NCI-H226 (cell line): ENCODE measurements around the gene FAM83F.
A peak's percentile ranks its signal among the peaks of the same experiment; 100 is the strongest.
"Not testable (repeated sequence)": the region's sequence is repeated elsewhere in the genome, so short reads cannot be mapped to it uniquely, and the experiment has no call there.

Experiments
- DNase-seq: peaks from one replicate; pipeline ENCODE4 v3.0.0-alpha.2; 2015

Gene FAM83F

DNA sequence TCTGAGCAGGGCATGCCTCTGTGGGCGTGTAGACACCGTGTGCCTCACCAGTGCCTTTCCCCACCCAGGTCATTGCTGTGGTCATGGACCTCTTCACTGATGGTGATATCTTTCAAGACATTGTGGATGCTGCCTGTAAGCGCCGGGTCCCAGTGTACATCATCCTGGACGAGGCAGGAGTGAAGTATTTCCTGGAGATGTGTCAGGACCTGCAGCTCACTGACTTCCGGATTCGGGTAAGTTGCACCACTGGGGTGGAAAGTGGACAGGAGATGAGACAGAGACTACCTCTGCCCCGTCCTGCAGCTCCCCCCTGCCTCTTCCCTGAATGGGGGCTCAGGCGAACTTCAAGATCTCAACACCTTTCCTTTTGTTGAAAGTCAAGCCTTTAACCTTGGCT lies 24.3 kb downstream of the FAM83F start:
- no peak for DNase-seq

- no peak for DNase-seq
Observed at GRCh38 chr22:40020956-40021355, 26.2 kb downstream of the FAM83F start.

DNA sequence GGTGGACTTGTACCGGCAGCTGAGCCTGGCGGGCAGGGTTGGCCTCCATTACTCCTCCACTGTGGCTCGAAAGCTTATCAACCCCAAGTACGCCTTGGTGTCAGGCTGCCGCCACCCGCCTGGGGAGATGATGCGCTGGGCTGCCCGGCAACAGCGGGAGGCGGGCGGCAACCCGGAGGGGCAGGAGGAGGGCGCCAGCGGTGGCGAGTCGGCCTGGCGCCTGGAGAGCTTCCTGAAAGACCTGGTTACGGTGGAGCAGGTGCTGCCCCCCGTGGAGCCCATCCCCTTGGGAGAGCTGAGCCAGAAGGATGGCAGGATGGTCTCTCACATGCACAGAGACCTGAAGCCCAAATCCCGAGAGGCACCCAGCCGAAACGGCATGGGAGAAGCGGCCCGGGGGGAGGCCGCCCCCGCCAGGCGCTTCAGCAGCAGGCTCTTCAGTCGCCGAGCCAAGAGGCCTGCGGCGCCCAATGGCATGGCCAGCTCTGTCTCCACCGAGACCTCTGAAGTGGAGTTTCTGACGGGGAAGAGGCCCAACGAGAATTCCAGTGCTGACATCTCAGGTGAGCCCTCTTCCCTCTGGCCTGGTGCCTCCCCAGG lies 26.7 kb downstream of the FAM83F start:
- DNase-seq, result no peak

DNA sequence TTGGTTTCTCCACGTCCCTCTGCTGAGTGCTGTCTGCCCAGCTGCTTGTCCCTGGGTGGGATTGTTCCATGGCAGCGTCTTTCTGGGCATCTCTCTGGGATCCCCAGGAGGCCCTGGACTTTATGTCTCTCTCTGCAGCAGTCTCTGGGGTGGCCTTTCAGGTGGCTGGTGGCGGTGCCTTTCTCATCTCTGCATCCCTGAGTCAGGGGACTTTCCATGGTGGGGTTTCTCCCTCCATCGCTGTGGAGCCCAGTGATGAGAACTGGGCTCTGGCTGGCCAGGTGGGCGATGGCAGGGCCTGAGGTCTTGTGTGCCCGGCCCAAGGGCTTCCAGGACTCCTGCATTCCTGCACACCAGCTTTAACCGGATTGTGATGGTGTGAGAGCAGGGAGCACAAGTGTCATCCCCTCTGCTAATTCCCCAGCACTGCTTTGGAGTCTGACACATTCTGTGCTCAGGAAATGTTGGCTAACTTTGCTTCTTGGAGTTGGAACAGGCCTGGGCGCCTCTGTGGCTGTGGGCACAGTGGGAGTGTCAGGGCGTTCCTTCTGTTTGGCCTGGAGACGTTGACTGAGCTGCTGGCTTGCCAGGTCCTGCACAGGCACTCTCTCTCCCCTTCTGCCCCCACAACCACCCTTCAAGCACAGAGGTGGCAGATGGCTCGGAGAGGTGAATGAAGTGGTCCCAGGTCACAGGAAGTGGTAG lies 27.9 kb downstream of the FAM83F start:
- DNase-seq, result no peak

GRCh38 chr22:40023341-40023841 lies 28.6 kb downstream of the FAM83F start:
- no peak for DNase-seq

GRCh38 chr22:40024201-40025061 lies 29.7 kb downstream of the FAM83F start:
- DNase-seq, result peak; percentile 16

DNA sequence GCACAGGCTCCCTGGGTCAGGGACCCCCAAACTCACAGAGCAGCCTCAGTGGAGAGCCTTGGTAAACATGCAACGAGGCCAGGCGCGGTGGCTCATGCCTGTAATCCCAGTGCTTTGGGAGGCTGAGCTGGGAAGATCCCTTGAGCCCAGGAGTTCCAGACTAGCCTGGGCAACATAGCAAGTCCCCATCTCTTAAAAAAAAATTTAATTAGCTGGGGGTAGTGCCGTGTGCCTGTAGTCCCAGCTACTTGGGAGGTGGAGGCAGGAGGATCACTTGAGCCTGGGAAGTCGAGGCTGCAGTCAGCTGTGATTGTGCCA lies 30.3 kb downstream of the FAM83F start:
- not testable (repeated sequence) for DNase-seq

DNA sequence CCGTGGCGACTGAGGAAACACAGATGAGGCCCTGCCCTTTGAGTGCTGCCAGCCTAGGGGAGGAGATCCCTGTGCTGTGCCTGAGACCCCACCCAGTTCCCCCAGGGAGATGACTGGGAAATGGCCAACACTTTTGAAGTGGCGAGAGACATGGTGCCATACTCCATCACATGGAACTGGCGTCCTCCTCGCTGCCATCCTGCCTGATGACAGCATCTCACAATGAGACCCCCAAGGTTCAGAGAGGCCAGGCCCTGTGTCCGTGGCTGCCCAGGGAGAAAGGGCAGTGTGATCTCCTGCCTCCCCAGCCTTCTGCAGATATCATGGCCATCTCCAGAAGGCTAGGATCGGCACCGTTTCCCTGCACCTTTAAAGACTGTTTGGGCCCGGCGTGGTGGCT lies 31.1 kb downstream of the FAM83F start:
- DNase-seq, result no peak

DNA sequence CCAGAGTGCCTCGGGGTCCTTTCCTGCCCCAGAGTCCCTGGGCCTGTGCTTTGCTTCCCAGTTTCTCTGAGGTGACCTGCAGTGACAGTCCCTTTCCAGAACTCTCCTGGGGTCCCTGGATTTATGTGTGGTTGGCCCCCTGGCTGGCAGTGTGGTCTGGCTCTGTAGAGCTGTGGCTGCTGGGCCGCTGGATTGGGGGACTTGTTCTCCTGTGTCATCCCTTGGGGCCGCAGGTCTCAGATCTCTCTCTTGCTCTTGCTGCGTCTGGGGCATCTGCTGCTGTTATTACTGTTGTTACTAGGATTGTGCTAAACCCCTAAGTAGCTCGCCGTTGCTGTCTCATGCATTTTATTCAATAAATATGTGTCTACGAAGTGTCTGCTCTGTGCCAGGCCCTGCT lies 31.9 kb downstream of the FAM83F start:
- DNase-seq, result no peak

DNA sequence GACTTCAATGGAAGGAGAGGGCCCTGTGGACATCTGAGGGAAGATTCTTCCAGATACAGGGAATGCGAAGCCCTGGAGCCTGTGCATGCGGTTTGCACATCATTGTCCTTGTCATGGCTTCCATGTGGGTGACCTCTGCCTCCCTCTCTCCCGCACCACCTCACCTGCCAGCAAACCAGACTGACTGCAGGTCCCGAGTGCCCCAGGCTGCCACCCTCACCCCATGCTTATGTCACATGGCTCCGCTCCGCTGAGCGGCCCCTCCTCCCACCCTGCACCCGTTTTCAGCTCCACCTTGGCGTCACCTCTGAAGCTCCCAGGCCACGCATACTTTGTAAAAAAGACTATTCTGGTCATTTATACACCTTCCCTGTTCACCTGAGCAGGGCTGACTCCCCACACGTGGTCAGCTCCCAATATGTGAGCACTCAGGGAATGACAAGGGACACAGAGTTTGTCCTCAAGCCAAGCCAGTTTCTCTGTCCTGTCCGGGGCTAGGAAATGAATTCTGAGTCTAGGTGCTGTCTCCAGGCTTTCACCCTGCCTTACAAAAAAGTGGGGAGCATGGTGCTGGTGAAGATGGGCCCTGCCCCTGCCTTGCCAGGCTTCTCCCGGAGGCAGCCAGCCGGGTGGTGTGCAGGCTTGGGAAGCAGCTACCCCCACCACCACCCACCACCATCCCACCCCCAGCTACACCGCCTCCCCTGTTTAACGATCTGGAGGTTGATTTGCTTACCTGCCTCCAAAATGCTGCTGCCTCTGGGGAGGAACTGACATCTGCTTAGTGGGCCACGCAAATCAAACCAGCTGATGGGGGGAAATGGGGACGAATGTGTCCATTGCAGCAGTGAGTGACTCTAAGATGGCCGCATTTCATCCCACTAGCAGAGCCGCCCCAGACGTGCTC lies 32.7 kb downstream of the FAM83F start:
- no peak for DNase-seq

- DNase-seq, result no peak
Observed at GRCh38 chr22:40028098-40028425, 33.3 kb downstream of the FAM83F start.

GRCh38 chr22:40029189-40029890 lies 34.6 kb downstream of the FAM83F start:
- DNase-seq, result no peak

GRCh38 chr22:40030026-40030757 lies 35.4 kb downstream of the FAM83F start:
- no peak for DNase-seq

- no peak for DNase-seq
Observed at GRCh38 chr22:40030758-40031095, 36.0 kb downstream of the FAM83F start.

DNA sequence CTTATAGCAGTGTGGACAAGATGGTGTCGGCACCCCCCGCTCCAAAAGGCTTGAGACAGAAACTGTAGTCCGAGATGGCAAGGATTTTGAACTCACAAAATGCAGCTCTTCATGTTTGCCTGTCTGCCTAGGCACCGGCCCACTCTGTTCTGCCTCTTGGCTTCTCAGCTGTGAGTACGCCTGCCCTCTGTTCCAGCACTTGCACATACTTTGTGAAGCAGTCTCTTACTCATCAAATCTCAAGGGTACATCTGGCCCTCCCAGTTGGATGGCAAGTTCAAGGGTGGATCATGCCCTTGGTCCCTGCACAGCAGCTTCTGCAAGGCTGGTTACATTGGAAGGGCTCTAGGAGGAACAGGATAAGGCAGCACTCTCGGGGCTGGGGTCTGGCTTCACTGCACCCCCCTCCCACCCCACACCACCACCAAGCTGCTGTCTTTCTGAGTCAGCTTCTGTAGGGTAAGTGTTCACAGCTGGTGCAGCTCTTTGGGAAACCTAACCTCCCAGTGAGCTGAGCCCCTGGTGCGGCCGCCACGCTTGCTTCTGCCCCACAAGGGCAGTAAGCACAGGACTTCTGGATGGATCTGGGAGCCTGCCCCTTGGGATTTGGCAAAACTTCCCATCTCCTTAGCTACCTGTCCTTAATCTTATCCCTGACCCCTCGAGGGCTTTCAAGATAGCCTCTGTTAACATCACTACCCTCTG lies 37.2 kb downstream of the FAM83F start:
- no peak for DNase-seq

- DNase-seq, result no peak
Observed at GRCh38 chr22:40033586-40034380, 39.0 kb downstream of the FAM83F start.

DNA sequence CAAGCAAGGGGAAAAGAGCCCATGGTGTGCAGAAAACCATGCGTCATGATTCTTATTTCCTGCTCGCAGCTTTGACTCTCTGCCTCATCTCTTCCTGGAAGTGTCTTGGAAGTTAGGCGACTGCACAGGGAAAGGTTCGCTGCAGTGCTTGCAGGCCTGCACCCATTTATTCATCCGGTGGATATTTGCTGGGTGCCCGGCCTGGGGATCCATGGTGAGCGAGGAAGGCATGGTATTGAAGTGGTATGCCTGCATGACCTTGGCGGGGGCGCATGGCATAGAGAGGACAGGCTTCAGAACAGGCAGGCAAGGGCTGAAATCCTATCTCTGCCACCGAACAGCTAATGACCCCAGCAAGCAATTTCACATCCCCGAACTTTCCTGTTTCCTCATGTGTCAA lies 40.6 kb downstream of the FAM83F start:
- no peak for DNase-seq

DNA sequence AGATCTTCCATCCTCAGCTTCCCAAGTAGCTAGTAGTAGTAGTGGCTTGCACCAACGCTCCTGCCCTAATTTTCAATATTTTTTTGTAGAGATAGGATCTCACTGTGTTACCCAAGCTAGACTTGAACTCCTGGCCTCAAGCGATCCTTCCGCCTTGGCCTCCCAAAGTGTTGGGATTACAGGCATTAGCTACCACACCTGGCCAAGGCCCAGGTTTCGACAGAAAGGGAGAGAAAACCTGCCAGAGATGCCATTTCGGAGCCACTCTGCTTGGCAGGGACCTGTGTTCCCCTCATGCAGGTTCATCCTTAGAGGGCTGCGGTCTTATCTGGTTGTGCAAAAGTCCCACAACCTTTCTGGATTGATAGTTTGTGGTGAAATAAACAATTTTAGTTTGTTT lies 41.4 kb downstream of the FAM83F start:
- DNase-seq, result no peak

DNA sequence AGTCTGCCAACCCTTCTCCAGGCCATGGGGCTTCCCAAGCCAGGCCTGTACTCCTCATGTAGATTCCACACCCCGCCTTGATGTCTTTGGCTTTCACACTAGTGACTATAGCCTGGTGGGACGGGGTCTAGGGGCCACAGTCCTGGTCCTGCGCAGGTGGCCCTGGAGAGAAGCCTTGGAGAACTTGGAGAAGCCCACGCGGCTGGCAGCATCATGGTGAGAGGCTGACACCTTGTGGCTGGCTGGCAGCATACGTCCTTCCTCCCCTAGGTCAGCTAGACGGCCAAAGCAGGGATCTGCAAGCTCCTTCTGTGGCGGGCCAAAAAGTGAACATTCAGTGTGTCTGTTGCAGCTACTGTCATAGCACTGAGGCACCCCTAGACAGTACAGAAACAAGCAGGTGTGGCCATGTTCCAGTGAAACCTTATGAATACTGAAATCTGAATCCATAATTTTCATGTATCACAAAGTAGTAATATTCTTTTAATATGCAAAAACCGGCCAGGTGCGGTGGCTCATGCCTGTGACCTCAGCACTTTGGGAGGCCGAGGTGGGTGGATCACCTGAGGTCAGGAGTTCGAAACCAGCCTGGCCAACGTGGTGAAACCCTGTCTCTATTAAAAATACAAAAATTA lies 42.0 kb downstream of the FAM83F start:
- DNase-seq, result peak; percentile 29

- DNase-seq, result no peak
Observed at GRCh38 chr22:40037320-40037719, 42.6 kb downstream of the FAM83F start.
